Measurements from ENCODE around the gene DAB2IP. TPM values are rescaled to one million over a fixed set of nuclear protein-coding genes. Genes with fewer than 3 reads are reported as not detected.

DAB2IP gene
- polyA plus RNA-seq, 1 donor from 2014 or later: 17.3 TPM

GRCh38 chr9:121732886-121733285, 81.5 kb downstream of the DAB2IP start:
- H3K4me2 ChIP-seq (ENCODE audit: low read length): no peak overlapping the region
- H3F3A ChIP-seq (ENCODE audit: insufficient read depth, low read length, poor library complexity, severe bottlenecking): no peaks in the 10 kb centered on the region
- H2AFZ ChIP-seq (ENCODE audit: low read depth, low read length): no peak overlapping the region
- H4K20me1 ChIP-seq (ENCODE audit: insufficient read depth): peaks cover 20% of the 10 kb centered on the region
- H3K9me2 ChIP-seq (ENCODE audit: insufficient read depth, low read length): no peaks in the 10 kb centered on the region
- H3K36me3 ChIP-seq (ENCODE audit: insufficient read depth, low read length): no peaks in the 10 kb centered on the region
- H3K9me3 ChIP-seq (ENCODE audit: low read length): no peaks in the 10 kb centered on the region
- H3K9ac ChIP-seq (ENCODE audit: low read length): no peak overlapping the region
- no peak overlapping the region for H3K27ac ChIP-seq (ENCODE audit: low read length)
- H3K79me2 ChIP-seq (replicated peaks; ENCODE audit: insufficient read depth, low read length): peaks cover 40% of the 10 kb centered on the region
- no peaks in the 10 kb centered on the region for H3K27me3 ChIP-seq (ENCODE audit: insufficient read depth, low read depth, low read length)
- H3K4me3 ChIP-seq (ENCODE audit: low read length): no peak overlapping the region
- no peak for TF ChIP-seq POLR2AphosphoS5 (IDR thresholded peaks at IDR 0.05)
- TF ChIP-seq TAF1 (IDR thresholded peaks at IDR 0.05; ENCODE audit: low read depth): no peak

- Histone ChIP-seq H3K27me3 (ENCODE audit: insufficient read depth, low read depth, low read length) (no peaks in the 10 kb centered on the region), H3K4me3 (ENCODE audit: low read length) (no peak overlapping the region), H3K27ac (ENCODE audit: low read length) (no peak overlapping the region), H3K36me3 (ENCODE audit: insufficient read depth, low read length) (no peaks in the 10 kb centered on the region), H4K20me1 (ENCODE audit: insufficient read depth) (peaks cover 20% of the 10 kb centered on the region), H3K9ac (ENCODE audit: low read length) (no peak overlapping the region), H3K9me3 (ENCODE audit: low read length) (no peaks in the 10 kb centered on the region), H3K4me2 (ENCODE audit: low read length) (no peak overlapping the region), H3F3A (ENCODE audit: insufficient read depth, low read length, poor library complexity, severe bottlenecking) (no peaks in the 10 kb centered on the region), H2AFZ (ENCODE audit: low read depth, low read length) (no peak overlapping the region), H3K9me2 (ENCODE audit: insufficient read depth, low read length) (no peaks in the 10 kb centered on the region), H3K79me2 (replicated peaks; ENCODE audit: insufficient read depth, low read length) (peaks cover 37% of the 10 kb centered on the region)
- TF ChIP-seq EZH2 (IDR thresholded peaks at IDR 0.05; ENCODE audit: borderline replicate concordance, insufficient read depth, low read length, poor library complexity, severe bottlenecking) (no peak), RAD21 (conservative IDR thresholded peaks at IDR 0.05) (no peak)
Measured at GRCh38 chr9:121734465-121734864, 83.0 kb downstream of the DAB2IP start.

GRCh38 chr9:121735065-121735792, 83.8 kb downstream of the DAB2IP start:
- no peak overlapping the region for H3K27ac ChIP-seq (ENCODE audit: low read length)
- no peak overlapping the region for H3K4me3 ChIP-seq (ENCODE audit: low read length)
- no peak overlapping the region for H3K9ac ChIP-seq (ENCODE audit: low read length)
- H3K9me3 ChIP-seq (ENCODE audit: low read length): no peaks in the 10 kb centered on the region
- no peaks in the 10 kb centered on the region for H3K36me3 ChIP-seq (ENCODE audit: insufficient read depth, low read length)
- H3K9me2 ChIP-seq (ENCODE audit: insufficient read depth, low read length): no peaks in the 10 kb centered on the region
- no peaks in the 10 kb centered on the region for H3F3A ChIP-seq (ENCODE audit: insufficient read depth, low read length, poor library complexity, severe bottlenecking)
- TF ChIP-seq EZH2 (IDR thresholded peaks at IDR 0.05; ENCODE audit: borderline replicate concordance, insufficient read depth, low read length, poor library complexity, severe bottlenecking): no peak
- no peak for TF ChIP-seq MXI1 (conservative IDR thresholded peaks at IDR 0.05; ENCODE audit: poor library complexity, severe bottlenecking)
- TF ChIP-seq TAF1 (IDR thresholded peaks at IDR 0.05; ENCODE audit: low read depth): no peak
- TF ChIP-seq RAD21 (conservative IDR thresholded peaks at IDR 0.05): no peak
- no peak for TF ChIP-seq SMC3 (conservative IDR thresholded peaks at IDR 0.05; ENCODE audit: poor library complexity)
- no peak for TF ChIP-seq EP300 (conservative IDR thresholded peaks at IDR 0.05; ENCODE audit: poor library complexity, severe bottlenecking)
- TF ChIP-seq CTCF (IDR thresholded peaks at IDR 0.05; ENCODE audit: poor library complexity, severe bottlenecking): no peak
- TF ChIP-seq REST (IDR thresholded peaks at IDR 0.05; ENCODE audit: borderline replicate concordance): no peak
- TF ChIP-seq POLR2AphosphoS5 (IDR thresholded peaks at IDR 0.05): no peak
- H4K20me1 ChIP-seq (ENCODE audit: insufficient read depth): peaks cover 20% of the 10 kb centered on the region
- H3K4me2 ChIP-seq (ENCODE audit: low read length): no peak overlapping the region
- H3K79me2 ChIP-seq (replicated peaks; ENCODE audit: insufficient read depth, low read length): peaks cover 34% of the 10 kb centered on the region
- no peak overlapping the region for H2AFZ ChIP-seq (ENCODE audit: low read depth, low read length)
- no peaks in the 10 kb centered on the region for H3K27me3 ChIP-seq (ENCODE audit: insufficient read depth, low read depth, low read length)

Measured in neural cell (in vitro differentiated cells).